ENCODE data around the gene CDH13.

DNA sequence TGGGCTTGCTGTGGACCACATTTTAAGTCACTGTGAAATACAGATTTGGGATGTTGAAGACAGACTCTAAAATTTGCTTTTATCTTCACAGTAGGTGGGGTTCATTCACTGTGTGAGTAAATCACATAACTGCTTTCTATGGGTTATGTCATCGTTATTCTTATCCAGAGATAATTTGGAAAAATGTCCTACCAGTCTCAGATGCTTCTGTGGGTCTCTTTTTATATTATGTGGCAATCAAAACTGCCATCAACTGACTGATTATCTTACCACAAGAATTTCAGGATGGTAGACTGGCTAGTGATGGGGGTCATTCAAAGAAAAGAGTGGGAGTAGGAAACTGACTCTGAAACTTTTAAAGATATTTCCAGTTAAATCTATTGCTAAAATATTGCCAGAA is 1184.1 kb downstream of the CDH13 start:
- TF ChIP-seq, protein P1, sequence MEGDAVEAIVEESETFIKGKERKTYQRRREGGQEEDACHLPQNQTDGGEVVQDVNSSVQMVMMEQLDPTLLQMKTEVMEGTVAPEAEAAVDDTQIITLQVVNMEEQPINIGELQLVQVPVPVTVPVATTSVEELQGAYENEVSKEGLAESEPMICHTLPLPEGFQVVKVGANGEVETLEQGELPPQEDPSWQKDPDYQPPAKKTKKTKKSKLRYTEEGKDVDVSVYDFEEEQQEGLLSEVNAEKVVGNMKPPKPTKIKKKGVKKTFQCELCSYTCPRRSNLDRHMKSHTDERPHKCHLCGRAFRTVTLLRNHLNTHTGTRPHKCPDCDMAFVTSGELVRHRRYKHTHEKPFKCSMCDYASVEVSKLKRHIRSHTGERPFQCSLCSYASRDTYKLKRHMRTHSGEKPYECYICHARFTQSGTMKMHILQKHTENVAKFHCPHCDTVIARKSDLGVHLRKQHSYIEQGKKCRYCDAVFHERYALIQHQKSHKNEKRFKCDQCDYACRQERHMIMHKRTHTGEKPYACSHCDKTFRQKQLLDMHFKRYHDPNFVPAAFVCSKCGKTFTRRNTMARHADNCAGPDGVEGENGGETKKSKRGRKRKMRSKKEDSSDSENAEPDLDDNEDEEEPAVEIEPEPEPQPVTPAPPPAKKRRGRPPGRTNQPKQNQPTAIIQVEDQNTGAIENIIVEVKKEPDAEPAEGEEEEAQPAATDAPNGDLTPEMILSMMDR (IDR thresholded peaks at IDR 0.05; ENCODE audit: poor library complexity) = no peak
- no peak for TF ChIP-seq EZH2 (IDR thresholded peaks at IDR 0.05; ENCODE audit: borderline replicate concordance)

Measured in hepatocyte (in vitro differentiated cells).